ENCODE measurements around the gene FLNB. TPM values are rescaled to one million over a fixed set of nuclear protein-coding genes. Genes with fewer than 3 reads are reported as not detected.

FLNB gene
- total and polyA plus RNA-seq, 2 of the 8 experiments (the other 6 are each of a cell fraction or from before 2014, with no cell fraction given) = 72.3 to 118 TPM

DNA sequence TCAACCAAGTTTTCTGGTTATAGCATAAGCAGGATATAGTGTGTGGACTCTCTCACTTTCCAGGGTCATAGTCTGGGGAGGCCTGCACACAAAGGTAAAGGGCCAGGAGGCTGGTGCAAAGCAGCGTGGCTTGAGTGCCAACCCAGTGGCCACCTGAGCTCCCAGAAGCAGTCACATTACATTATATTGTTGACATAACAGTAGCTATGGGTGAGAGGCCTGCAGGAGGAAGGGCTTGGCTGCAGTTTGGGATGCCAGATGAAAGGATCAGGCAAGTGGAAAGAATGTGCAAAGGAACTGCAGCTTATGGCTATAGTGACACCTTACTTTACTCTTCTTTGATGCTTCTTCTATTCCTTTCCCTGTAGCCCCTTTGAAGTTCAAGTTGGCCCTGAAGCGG, 96.5 kb downstream of the FLNB start:
- FAIRE-seq (no peak), DNase-seq (ENCODE audit: low read depth in 1 of 2, low spot score in 2 of 2) (no peak)
- WGBS, 2 experiments (ENCODE audit: extremely low coverage in 1 of 2, insufficient coverage in 1 of 2, insufficient read length in 1 of 2, insufficient replicate concordance in 2 of 2, low coverage in 1 of 2, low lambda C conversion rate in 2 of 2, missing lambda C conversion rate in 1 of 2) = 100% methylated on average over 2 of the region's 2 CpGs; no CpG with 5 or more reads in 1 of the 2 experiments
- Histone ChIP-seq H2BK12ac (ENCODE audit: low read depth, low read length) (no peak overlapping the region), H3K4me3 (ENCODE audit: extremely low read depth in 1 of 4, insufficient read depth in 2 of 4, low read depth in 3 of 4, low read length in 4 of 4) (no peak overlapping the region), H3K23ac (ENCODE audit: insufficient read length) (no peak overlapping the region), H3K9ac (replicated peaks in 1 of 4; ENCODE audit: extremely low read depth in 1 of 4, low read depth in 3 of 4, low read length in 3 of 4) (no peak overlapping the region), H3K4ac (replicated peaks; ENCODE audit: insufficient read length, low read depth, low read length) (no peak overlapping the region), H3K27me3 (replicated peaks in 1 of 4; ENCODE audit: control insufficient read depth in 3 of 4, extremely low read depth in 1 of 4, insufficient read depth in 3 of 4, low read length in 3 of 4) (no peaks in the 10 kb centered on the region), H4K8ac (ENCODE audit: extremely low read depth, insufficient read depth, low read length) (no peak overlapping the region), H3K27ac (ENCODE audit: low read depth, low read length) (no peak overlapping the region), H2AFZ (ENCODE audit: low read length) (no peak overlapping the region), H3K36me3 (ENCODE audit: control insufficient read depth in 2 of 4, insufficient read depth in 4 of 4, low read length in 3 of 4) (peaks cover 18 to 66% (median 43%) of the 10 kb centered on the region in 4 experiments), H2BK120ac (replicated peaks; ENCODE audit: low read depth, low read length) (no peak overlapping the region), H3K56ac (replicated peaks; ENCODE audit: insufficient read length, low read depth, low read length) (no peak overlapping the region), H3K4me2 (ENCODE audit: insufficient read depth in 1 of 2, low read depth in 2 of 2, low read length in 2 of 2) (no peak overlapping the region), H4K5ac (ENCODE audit: insufficient read length, low read depth, low read length) (no peak overlapping the region), H3K79me1 (ENCODE audit: low read depth, low read length) (no peaks in the 10 kb centered on the region; the same call in 1 of the 2 replicates), H3K4me1 (replicated peaks in 1 of 4; ENCODE audit: control insufficient read depth in 3 of 4, insufficient read depth in 4 of 4, low read length in 3 of 4) (no peaks in the 10 kb centered on the region), H2BK20ac (ENCODE audit: low read length) (no peak overlapping the region), H3K9me3 (ENCODE audit: insufficient read depth in 2 of 2, low read depth in 1 of 2, low read length in 1 of 2) (no peaks in the 10 kb centered on the region), H3K14ac (ENCODE audit: insufficient read length) (no peak overlapping the region), H2AK5ac (ENCODE audit: low read depth, low read length) (no peak overlapping the region), H4K91ac (replicated peaks; ENCODE audit: insufficient read length, low read length) (no peak overlapping the region), H3K23me2 (ENCODE audit: low read depth, low read length) (no peaks in the 10 kb centered on the region), H4K20me1 (replicated peaks in 1 of 2; ENCODE audit: control insufficient read depth in 1 of 2, insufficient read depth in 2 of 2, low read length in 2 of 2) (peaks cover 0 to 2% of the 10 kb centered on the region in 2 experiments), H3K79me2 (ENCODE audit: control insufficient read depth in 1 of 2, insufficient read depth in 2 of 2, low read length in 2 of 2) (no peaks in the 10 kb centered on the region), H3K18ac (ENCODE audit: extremely low read depth, low read length) (no peak overlapping the region), H2BK15ac (ENCODE audit: low read length) (no peak overlapping the region), H2BK5ac (ENCODE audit: low read depth, low read length) (no peak overlapping the region)
- ChIA-PET POLR2A (ENCODE audit: partially characterized antibody) (interaction anchor here (0.6 to 1.5 kb wide), 3 partner anchors 11 to 445 kb away, joined by 3 to 5 read pairs (median 4); no protein-coding TSS in a partner anchor), CTCF (ENCODE audit: partially characterized antibody) (interaction anchor here (0.7 to 3.3 kb wide), 4 partner anchors 11 to 97 kb away, joined by 3 to 9 read pairs (median 3); partner anchors contain the start of gene FLNB)
- TF ChIP-seq NRF1 (IDR thresholded peaks at IDR 0.05; ENCODE audit: low read depth, low read length) = no peak
- TF ChIP-seq RFX5 (IDR thresholded peaks at IDR 0.05; ENCODE audit: borderline replicate concordance, low read depth, low read length) = no peak
- TF ChIP-seq, protein P1, sequence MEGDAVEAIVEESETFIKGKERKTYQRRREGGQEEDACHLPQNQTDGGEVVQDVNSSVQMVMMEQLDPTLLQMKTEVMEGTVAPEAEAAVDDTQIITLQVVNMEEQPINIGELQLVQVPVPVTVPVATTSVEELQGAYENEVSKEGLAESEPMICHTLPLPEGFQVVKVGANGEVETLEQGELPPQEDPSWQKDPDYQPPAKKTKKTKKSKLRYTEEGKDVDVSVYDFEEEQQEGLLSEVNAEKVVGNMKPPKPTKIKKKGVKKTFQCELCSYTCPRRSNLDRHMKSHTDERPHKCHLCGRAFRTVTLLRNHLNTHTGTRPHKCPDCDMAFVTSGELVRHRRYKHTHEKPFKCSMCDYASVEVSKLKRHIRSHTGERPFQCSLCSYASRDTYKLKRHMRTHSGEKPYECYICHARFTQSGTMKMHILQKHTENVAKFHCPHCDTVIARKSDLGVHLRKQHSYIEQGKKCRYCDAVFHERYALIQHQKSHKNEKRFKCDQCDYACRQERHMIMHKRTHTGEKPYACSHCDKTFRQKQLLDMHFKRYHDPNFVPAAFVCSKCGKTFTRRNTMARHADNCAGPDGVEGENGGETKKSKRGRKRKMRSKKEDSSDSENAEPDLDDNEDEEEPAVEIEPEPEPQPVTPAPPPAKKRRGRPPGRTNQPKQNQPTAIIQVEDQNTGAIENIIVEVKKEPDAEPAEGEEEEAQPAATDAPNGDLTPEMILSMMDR (IDR thresholded peaks at IDR 0.05; ENCODE audit: control extremely low read depth in 1 of 3, insufficient read depth in 1 of 3, low read depth in 1 of 3, low read length in 3 of 3) = no peak
- no peak for TF ChIP-seq PHF8 (conservative IDR thresholded peaks at IDR 0.05; ENCODE audit: low read depth, low read length)
- no peak for TF ChIP-seq SP2 (IDR thresholded peaks at IDR 0.05; ENCODE audit: low read length)
- no peak for TF ChIP-seq NANOG (IDR thresholded peaks at IDR 0.05; ENCODE audit: insufficient read depth, low read depth, low read length, poor library complexity, severe bottlenecking)
- no peak for TF ChIP-seq EGR1 (IDR thresholded peaks at IDR 0.05; ENCODE audit: borderline replicate concordance, low read depth, low read length)
- no peak for TF ChIP-seq JUN (IDR thresholded peaks at IDR 0.05; ENCODE audit: low read depth, low read length)
- no peak for TF ChIP-seq TBP (IDR thresholded peaks at IDR 0.05; ENCODE audit: low read depth, low read length)
- TF ChIP-seq KDM1A (IDR thresholded peaks at IDR 0.05; ENCODE audit: borderline replicate concordance, low read length) = no peak
- no peak for TF ChIP-seq EZH2 (IDR thresholded peaks at IDR 0.05; ENCODE audit: low read depth, low read length, severe bottlenecking)
